SK-N-SH treated with all-trans-retinoic acid at 6 μM for 48 hours (cell line): Measurements from ENCODE around the gene ANK3.

Source experiments
- ATAC-seq: fragments of 200-7000 bp; cut with Tn5 transposase; 3 replicates; pipeline ENCODE4 v1.9.1; 2020; ENCODE audit warnings: mild to moderate bottlenecking, moderate library complexity
- ARNTL ChIP-seq: fragments of 450-650 bp; formaldehyde crosslinking; IDR thresholded peaks from 2 replicates; pipeline ENCODE4 v1.5.0; 2020; ENCODE audit warnings: low read depth, mild to moderate bottlenecking, moderate library complexity, borderline replicate concordance
- CSDC2 ChIP-seq: fragments of 250-450 bp; sonication (Bioruptor Pico); IDR thresholded peaks from 2 replicates; pipeline ENCODE4 v1.5.0; 2020; ENCODE audit warnings: mild to moderate bottlenecking, moderate library complexity
- ESRRG ChIP-seq: fragments of 250-450 bp; sonication (Bioruptor Pico); IDR thresholded peaks from 2 replicates; pipeline ENCODE4 v1.6.1; 2021; ENCODE audit warnings: mild to moderate bottlenecking
- GLIS3 ChIP-seq: fragments of 250-450 bp; sonication (Bioruptor Pico); IDR thresholded peaks from 2 replicates; pipeline ENCODE4 v1.5.0; 2020; ENCODE audit warnings: mild to moderate bottlenecking, moderate library complexity
- ISL1 ChIP-seq: fragments of 250-450 bp; sonication (Bioruptor Pico); IDR thresholded peaks from 2 replicates; pipeline ENCODE4 v2.1.2; 2022; ENCODE audit warnings: mild to moderate bottlenecking, moderate library complexity
- OSR1 ChIP-seq: fragments of 250-450 bp; sonication (Bioruptor Pico); IDR thresholded peaks from 2 replicates; pipeline ENCODE4 v1.8.0; 2022; ENCODE audit warnings: moderate library complexity, mild to moderate bottlenecking, inconsistent platforms
- RARB ChIP-seq: fragments of 250-450 bp; sonication (Bioruptor Pico); IDR thresholded peaks from 2 replicates; pipeline ENCODE4 v1.8.0; 2021; ENCODE audit warnings: mild to moderate bottlenecking, moderate library complexity
- TCF4 ChIP-seq: fragments of 250-450 bp; sonication (Bioruptor Pico); IDR thresholded peaks from 2 replicates; pipeline ENCODE4 v1.8.0; 2021; ENCODE audit warnings: mild to moderate bottlenecking, moderate library complexity, borderline replicate concordance
- TOX ChIP-seq: fragments of 250-450 bp; sonication (Bioruptor Pico); IDR thresholded peaks from 2 replicates; pipeline ENCODE4 v1.8.0; 2021; ENCODE audit warnings: mild to moderate bottlenecking, moderate library complexity, borderline replicate concordance
- ZC3H10 ChIP-seq: fragments of 250-450 bp; sonication (Bioruptor Pico); IDR thresholded peaks from 2 replicates; pipeline ENCODE4 v1.5.1; 2021; ENCODE audit warnings: mild to moderate bottlenecking, moderate library complexity
- ZFP3 ChIP-seq: fragments of 250-450 bp; sonication (Bioruptor Pico); IDR thresholded peaks from 2 replicates; pipeline ENCODE4 v1.5.0; 2020; ENCODE audit warnings: mild to moderate bottlenecking, moderate library complexity
- ZFP30 ChIP-seq: fragments of 450-650 bp; formaldehyde crosslinking; IDR thresholded peaks from 2 replicates; pipeline ENCODE4 v1.5.0; 2022; ENCODE audit warnings: mild to moderate bottlenecking, moderate library complexity
- ZNF565 ChIP-seq: fragments of 450-650 bp; formaldehyde crosslinking; conservative IDR thresholded peaks from 2 replicates; pipeline ENCODE4 v1.5.0; 2020; ENCODE audit warnings: low read depth, mild to moderate bottlenecking, moderate library complexity
- ZNF70 ChIP-seq: fragments of 450-650 bp; formaldehyde crosslinking; IDR thresholded peaks from 2 replicates; pipeline ENCODE4 v1.5.0; 2020; ENCODE audit warnings: mild to moderate bottlenecking, moderate library complexity
- ZNF8 ChIP-seq: fragments of 450-650 bp; formaldehyde crosslinking; IDR thresholded peaks from 2 replicates; pipeline ENCODE4 v1.5.0; 2020; ENCODE audit warnings: mild to moderate bottlenecking, moderate library complexity
- TF ChIP-seq, protein P1 (sequence below): fragments of 250-450 bp; sonication (Bioruptor Pico); IDR thresholded peaks from 2 replicates; pipeline ENCODE4 v1.8.0; 2021; ENCODE audit warnings: low read depth, mild to moderate bottlenecking, moderate library complexity, borderline replicate concordance
- TF ChIP-seq, protein P2 (sequence below): fragments of 250-450 bp; sonication (Bioruptor Pico); IDR thresholded peaks from 2 replicates; pipeline ENCODE4 v1.5.1; 2021; ENCODE audit warnings: mild to moderate bottlenecking, moderate library complexity
- TF ChIP-seq, protein P3 (sequence below): fragments of 250-450 bp; sonication (Bioruptor Pico); IDR thresholded peaks from 2 replicates; pipeline ENCODE4 v1.5.0; 2020; ENCODE audit warnings: mild to moderate bottlenecking, moderate library complexity
- TF ChIP-seq, protein P4 (sequence below): fragments of 250-450 bp; sonication (Bioruptor Pico); IDR thresholded peaks from 2 replicates; pipeline ENCODE4 v1.5.1; 2020; ENCODE audit warnings: low read depth, mild to moderate bottlenecking, moderate library complexity

The ANK3 gene

DNA sequence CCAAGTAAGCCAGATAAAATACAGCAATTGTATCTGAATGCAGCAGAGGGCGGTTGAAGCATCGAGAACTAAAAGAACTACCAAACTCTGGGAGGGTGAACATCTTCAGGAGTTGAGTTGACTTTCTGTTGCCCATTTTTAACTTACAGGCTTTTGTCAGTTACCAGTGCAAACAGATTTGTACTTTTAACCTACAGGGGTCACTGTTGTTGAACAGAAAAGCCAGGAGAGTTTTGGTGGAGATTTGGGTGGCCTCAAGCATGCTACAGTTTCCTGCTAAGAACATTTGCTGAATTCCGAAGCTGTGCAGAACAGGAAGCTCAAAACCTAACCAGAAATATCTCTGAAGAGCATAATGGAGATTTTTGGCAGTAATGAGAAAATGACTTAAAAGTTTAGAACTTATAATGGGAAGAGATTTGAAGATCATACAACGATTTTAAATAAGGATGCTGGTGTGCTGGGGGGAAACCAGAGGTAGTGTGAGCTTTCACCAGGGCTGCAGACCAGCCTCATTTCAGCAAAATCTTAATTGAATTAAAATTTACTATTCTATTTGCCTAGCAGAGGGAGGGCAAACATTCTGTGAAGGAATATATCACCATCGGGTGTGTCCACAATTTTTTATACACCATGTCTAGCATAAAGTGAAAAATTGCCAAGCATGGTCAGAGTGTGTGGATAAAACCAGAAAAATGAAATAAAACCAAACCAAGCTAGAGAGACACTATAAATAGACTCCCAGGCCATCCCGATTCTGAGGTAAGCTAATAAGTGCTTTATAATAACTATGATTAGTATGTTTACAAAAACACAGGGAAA is 274.7 kb downstream of the ANK3 start:
- ATAC-seq, result peak; percentile 84
- TF ChIP-seq, protein P1, sequence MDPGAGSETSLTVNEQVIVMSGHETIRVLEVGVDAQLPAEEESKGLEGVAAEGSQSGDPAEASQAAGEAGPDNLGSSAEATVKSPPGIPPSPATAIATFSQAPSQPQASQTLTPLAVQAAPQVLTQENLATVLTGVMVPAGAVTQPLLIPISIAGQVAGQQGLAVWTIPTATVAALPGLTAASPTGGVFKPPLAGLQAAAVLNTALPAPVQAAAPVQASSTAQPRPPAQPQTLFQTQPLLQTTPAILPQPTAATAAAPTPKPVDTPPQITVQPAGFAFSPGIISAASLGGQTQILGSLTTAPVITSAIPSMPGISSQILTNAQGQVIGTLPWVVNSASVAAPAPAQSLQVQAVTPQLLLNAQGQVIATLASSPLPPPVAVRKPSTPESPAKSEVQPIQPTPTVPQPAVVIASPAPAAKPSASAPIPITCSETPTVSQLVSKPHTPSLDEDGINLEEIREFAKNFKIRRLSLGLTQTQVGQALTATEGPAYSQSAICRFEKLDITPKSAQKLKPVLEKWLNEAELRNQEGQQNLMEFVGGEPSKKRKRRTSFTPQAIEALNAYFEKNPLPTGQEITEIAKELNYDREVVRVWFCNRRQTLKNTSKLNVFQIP, result no peak
- TF ChIP-seq ZNF70 (CRISPR knock-in tag), result no peak
- TF ChIP-seq ZNF565, result no peak
- TF ChIP-seq ZFP30 (CRISPR knock-in tag), result no peak
- no peak for TF ChIP-seq CSDC2 (CRISPR knock-in tag)
- TF ChIP-seq ZFP3 (CRISPR knock-in tag), result no peak
- TF ChIP-seq TCF4 (CRISPR knock-in tag), result no peak
- TF ChIP-seq ZC3H10, result no peak
- TF ChIP-seq ZNF8 (CRISPR knock-in tag), result no peak
- TF ChIP-seq ISL1 (CRISPR knock-in tag), result no peak
- TF ChIP-seq GLIS3 (CRISPR knock-in tag), result no peak
- TF ChIP-seq ARNTL (CRISPR knock-in tag), result no peak
- TF ChIP-seq OSR1, result no peak
- TF ChIP-seq, protein P2, sequence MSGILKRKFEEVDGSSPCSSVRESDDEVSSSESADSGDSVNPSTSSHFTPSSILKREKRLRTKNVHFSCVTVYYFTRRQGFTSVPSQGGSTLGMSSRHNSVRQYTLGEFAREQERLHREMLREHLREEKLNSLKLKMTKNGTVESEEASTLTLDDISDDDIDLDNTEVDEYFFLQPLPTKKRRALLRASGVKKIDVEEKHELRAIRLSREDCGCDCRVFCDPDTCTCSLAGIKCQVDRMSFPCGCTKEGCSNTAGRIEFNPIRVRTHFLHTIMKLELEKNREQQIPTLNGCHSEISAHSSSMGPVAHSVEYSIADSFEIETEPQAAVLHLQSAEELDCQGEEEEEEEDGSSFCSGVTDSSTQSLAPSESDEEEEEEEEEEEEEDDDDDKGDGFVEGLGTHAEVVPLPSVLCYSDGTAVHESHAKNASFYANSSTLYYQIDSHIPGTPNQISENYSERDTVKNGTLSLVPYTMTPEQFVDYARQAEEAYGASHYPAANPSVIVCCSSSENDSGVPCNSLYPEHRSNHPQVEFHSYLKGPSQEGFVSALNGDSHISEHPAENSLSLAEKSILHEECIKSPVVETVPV (CRISPR knock-in tag), result no peak
- TF ChIP-seq, all 23 proteins: peak for 0

DNA sequence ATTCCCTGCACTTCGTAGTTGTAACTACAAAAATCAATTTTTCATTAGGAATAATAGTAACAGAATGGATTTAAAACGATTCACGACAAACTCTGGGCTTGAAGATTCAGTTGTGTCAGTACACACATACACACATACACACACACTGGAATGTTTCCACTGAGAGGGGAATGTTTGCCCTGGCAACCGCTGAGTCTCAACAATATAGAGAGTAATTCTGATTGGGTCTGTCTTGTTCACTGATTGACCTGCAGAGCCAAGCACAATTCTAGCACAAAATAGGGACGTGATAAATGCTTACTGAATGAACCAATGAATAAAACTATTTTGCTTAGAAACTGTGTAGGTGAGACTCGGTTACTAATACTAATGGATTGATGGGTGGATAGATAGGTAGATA is 278.9 kb downstream of the ANK3 start:
- ATAC-seq, result no peak
- TF ChIP-seq ZNF70 (CRISPR knock-in tag) (no peak), ISL1 (CRISPR knock-in tag) (no peak), ZNF565 (no peak), ZFP3 (CRISPR knock-in tag) (no peak), TOX (CRISPR knock-in tag) (no peak), ESRRG (CRISPR knock-in tag) (no peak)
- TF ChIP-seq, protein P3, sequence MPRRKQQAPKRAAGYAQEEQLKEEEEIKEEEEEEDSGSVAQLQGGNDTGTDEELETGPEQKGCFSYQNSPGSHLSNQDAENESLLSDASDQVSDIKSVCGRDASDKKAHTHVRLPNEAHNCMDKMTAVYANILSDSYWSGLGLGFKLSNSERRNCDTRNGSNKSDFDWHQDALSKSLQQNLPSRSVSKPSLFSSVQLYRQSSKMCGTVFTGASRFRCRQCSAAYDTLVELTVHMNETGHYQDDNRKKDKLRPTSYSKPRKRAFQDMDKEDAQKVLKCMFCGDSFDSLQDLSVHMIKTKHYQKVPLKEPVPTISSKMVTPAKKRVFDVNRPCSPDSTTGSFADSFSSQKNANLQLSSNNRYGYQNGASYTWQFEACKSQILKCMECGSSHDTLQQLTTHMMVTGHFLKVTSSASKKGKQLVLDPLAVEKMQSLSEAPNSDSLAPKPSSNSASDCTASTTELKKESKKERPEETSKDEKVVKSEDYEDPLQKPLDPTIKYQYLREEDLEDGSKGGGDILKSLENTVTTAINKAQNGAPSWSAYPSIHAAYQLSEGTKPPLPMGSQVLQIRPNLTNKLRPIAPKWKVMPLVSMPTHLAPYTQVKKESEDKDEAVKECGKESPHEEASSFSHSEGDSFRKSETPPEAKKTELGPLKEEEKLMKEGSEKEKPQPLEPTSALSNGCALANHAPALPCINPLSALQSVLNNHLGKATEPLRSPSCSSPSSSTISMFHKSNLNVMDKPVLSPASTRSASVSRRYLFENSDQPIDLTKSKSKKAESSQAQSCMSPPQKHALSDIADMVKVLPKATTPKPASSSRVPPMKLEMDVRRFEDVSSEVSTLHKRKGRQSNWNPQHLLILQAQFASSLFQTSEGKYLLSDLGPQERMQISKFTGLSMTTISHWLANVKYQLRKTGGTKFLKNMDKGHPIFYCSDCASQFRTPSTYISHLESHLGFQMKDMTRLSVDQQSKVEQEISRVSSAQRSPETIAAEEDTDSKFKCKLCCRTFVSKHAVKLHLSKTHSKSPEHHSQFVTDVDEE (CRISPR knock-in tag), result no peak
- TF ChIP-seq, protein P4, sequence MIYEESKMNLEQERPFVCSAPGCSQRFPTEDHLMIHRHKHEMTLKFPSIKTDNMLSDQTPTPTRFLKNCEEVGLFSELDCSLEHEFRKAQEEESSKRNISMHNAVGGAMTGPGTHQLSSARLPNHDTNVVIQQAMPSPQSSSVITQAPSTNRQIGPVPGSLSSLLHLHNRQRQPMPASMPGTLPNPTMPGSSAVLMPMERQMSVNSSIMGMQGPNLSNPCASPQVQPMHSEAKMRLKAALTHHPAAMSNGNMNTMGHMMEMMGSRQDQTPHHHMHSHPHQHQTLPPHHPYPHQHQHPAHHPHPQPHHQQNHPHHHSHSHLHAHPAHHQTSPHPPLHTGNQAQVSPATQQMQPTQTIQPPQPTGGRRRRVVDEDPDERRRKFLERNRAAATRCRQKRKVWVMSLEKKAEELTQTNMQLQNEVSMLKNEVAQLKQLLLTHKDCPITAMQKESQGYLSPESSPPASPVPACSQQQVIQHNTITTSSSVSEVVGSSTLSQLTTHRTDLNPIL (CRISPR knock-in tag), result no peak
- TF ChIP-seq, protein P1, result no peak
- TF ChIP-seq, all 23 proteins: peak for 0

DNA sequence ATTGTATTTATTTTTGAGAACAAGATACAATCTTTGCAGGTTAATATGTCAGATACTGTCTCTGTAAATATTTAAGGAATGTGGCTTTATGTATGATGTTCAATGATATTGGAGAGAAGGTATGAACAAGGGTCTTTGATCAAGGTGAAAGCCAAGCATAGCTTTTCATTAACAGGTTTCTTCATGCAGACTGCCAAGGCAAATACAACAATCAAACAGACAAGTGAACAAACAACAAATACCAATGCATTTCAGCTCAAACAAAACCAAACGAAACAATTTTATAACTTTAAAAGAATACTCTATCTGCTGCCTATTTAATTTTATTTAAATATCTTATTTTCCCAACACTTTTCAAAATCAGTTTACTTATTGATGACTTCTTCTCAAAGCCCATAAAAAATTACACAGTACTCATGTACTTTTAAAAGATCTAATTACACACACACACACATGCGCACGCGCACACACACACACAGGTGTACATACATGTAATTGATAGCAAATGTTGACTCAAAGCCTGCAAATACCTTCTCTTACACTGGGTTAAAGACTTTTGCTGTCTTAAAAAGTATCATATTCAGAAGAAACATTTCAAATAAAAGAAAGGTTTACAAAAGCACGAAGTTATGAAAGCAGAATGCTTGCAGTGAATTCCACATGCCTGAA is 282.2 kb downstream of the ANK3 start:
- ATAC-seq, result no peak
- TF ChIP-seq ARNTL (CRISPR knock-in tag), result no peak
- TF ChIP-seq OSR1, result no peak
- TF ChIP-seq TOX (CRISPR knock-in tag), result no peak
- no peak for TF ChIP-seq RARB (CRISPR knock-in tag)
- TF ChIP-seq ISL1 (CRISPR knock-in tag), result no peak
- TF ChIP-seq, all 23 proteins: peak for 0
